Stimulated activated CD8-positive, alpha-beta memory T cell treated with anti-CD3 and anti-CD28 coated beads, Interleukin-15, amount 100 ng/mL, for 24 hours (primary cell): ENCODE data around the gene SYT5.

Experiments used
- DNase-seq: peaks from one replicate; pipeline ENCODE4 v3.0.0-alpha.2; 2020; ENCODE audit warnings: low read depth

The SYT5 gene

GRCh38 chr19:55146705-55147273 lies 33.3 kb downstream of the SYT5 start:
- no peak for DNase-seq

- no peak for DNase-seq
Observed at GRCh38 chr19:55146078-55146704, 33.9 kb downstream of the SYT5 start.

GRCh38 chr19:55145232-55145631 lies 34.9 kb downstream of the SYT5 start:
- no peak for DNase-seq

GRCh38 chr19:55141696-55142095 lies 38.4 kb downstream of the SYT5 start:
- no peak for DNase-seq

GRCh38 chr19:55137915-55138314 lies 42.2 kb downstream of the SYT5 start:
- DNase-seq = no peak

GRCh38 chr19:55136399-55137102 lies 43.5 kb downstream of the SYT5 start:
- DNase-seq = no peak

- no peak for DNase-seq
Observed at GRCh38 chr19:55134736-55135135, 45.4 kb downstream of the SYT5 start.

GRCh38 chr19:55133639-55134444 lies 46.2 kb downstream of the SYT5 start:
- DNase-seq = no peak

- no peak for DNase-seq
Observed at GRCh38 chr19:55132453-55133129, 47.5 kb downstream of the SYT5 start.

GRCh38 chr19:55131421-55131820 lies 48.7 kb downstream of the SYT5 start:
- no peak for DNase-seq
